ENCODE measurements around the gene RASGRF2. TPM values are rescaled to one million over a fixed set of nuclear protein-coding genes. Genes with fewer than 3 reads are reported as not detected.

The RASGRF2 gene
- total and polyA plus RNA-seq, 2 of the 13 experiments (the other 11 are each of a cell fraction or from before 2014, with no cell fraction given): 23.6 to 29.0 TPM

- peak; percentile 52; the same call in 1 of the 2 replicates for TF ChIP-seq AHDC1 (CRISPR knock-in tag; IDR thresholded peaks at IDR 0.05; ENCODE audit: borderline replicate concordance)
- TF ChIP-seq HMGXB4 (CRISPR knock-in tag; IDR thresholded peaks at IDR 0.05; ENCODE audit: borderline replicate concordance in 1 of 2, low read depth in 1 of 2): no peak
- TF ChIP-seq GPBP1L1 (CRISPR knock-in tag; IDR thresholded peaks at IDR 0.05): no peak
- no peak for TF ChIP-seq ZNF552 (CRISPR knock-in tag; IDR thresholded peaks at IDR 0.05; ENCODE audit: borderline replicate concordance)
- no peak for TF ChIP-seq ZNF224 (CRISPR knock-in tag; IDR thresholded peaks at IDR 0.05)
- peak; percentile 80; the same call in 1 of the 2 replicates for TF ChIP-seq SOX5 (CRISPR knock-in tag; IDR thresholded peaks at IDR 0.05; ENCODE audit: borderline replicate concordance)
- TF ChIP-seq NR2F6 (IDR thresholded peaks at IDR 0.05): peak; percentile 43; the same call in 1 of the 2 replicates
- TF ChIP-seq NR2F6 (CRISPR knock-in tag; IDR thresholded peaks at IDR 0.05): no peak
- peak; percentile 74; the same call in 1 of the 2 replicates for TF ChIP-seq NCOR1 (IDR thresholded peaks at IDR 0.05; ENCODE audit: borderline replicate concordance, low read length)
- no peak for TF ChIP-seq ZNF451 (CRISPR knock-in tag; IDR thresholded peaks at IDR 0.05)
- peak; percentile 21 for TF ChIP-seq TEAD3 (CRISPR knock-in tag; optimal IDR thresholded peaks at IDR 0.05; ENCODE audit: borderline replicate concordance)
- TF ChIP-seq, protein P1, sequence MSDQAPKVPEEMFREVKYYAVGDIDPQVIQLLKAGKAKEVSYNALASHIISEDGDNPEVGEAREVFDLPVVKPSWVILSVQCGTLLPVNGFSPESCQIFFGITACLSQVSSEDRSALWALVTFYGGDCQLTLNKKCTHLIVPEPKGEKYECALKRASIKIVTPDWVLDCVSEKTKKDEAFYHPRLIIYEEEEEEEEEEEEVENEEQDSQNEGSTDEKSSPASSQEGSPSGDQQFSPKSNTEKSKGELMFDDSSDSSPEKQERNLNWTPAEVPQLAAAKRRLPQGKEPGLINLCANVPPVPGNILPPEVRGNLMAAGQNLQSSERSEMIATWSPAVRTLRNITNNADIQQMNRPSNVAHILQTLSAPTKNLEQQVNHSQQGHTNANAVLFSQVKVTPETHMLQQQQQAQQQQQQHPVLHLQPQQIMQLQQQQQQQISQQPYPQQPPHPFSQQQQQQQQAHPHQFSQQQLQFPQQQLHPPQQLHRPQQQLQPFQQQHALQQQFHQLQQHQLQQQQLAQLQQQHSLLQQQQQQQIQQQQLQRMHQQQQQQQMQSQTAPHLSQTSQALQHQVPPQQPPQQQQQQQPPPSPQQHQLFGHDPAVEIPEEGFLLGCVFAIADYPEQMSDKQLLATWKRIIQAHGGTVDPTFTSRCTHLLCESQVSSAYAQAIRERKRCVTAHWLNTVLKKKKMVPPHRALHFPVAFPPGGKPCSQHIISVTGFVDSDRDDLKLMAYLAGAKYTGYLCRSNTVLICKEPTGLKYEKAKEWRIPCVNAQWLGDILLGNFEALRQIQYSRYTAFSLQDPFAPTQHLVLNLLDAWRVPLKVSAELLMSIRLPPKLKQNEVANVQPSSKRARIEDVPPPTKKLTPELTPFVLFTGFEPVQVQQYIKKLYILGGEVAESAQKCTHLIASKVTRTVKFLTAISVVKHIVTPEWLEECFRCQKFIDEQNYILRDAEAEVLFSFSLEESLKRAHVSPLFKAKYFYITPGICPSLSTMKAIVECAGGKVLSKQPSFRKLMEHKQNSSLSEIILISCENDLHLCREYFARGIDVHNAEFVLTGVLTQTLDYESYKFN (CRISPR knock-in tag; conservative IDR thresholded peaks at IDR 0.05): peak; percentile 86
- TF ChIP-seq ZKSCAN1 (IDR thresholded peaks at IDR 0.05; ENCODE audit: low read length): no peak
- peak; percentile 74; the same call in 1 of the 2 replicates for TF ChIP-seq ARID3A (IDR thresholded peaks at IDR 0.05; ENCODE audit: low read depth, low read length)
Observed at GRCh38 chr5:81045389-81045807, 85.2 kb downstream of the RASGRF2 start (continued).

Measured in HepG2 (cell line).